IPS-NIHi11 (cell line): ENCODE results near the gene KCNK2.

ENCODE experiments used
- DNase-seq: peaks from one replicate; pipeline ENCODE4 v3.0.0; 2012; ENCODE audit warnings: mixed read lengths, low spot score

The KCNK2 gene

GRCh38 chr1:215256936-215257679 is 174.6 kb downstream of the KCNK2 start:
- DNase-seq: no peak

GRCh38 chr1:215260711-215261110 is 178.2 kb downstream of the KCNK2 start:
- no peak for DNase-seq

GRCh38 chr1:215262106-215262505 is 179.6 kb downstream of the KCNK2 start:
- DNase-seq: no peak

- no peak for DNase-seq
These were observed 181.1 kb downstream of the KCNK2 start for GRCh38 chr1:215263636-215264035.

- no peak for DNase-seq
These were observed 182.1 kb downstream of the KCNK2 start for GRCh38 chr1:215264649-215265048.

- no peak for DNase-seq
These were observed 185.0 kb downstream of the KCNK2 start for GRCh38 chr1:215267495-215267894.

- peak; percentile 59 for DNase-seq
These were observed 187.4 kb downstream of the KCNK2 start for GRCh38 chr1:215269955-215270354.

GRCh38 chr1:215273838-215274516 is 191.4 kb downstream of the KCNK2 start:
- DNase-seq: no peak

- no peak for DNase-seq
These were observed 194.0 kb downstream of the KCNK2 start for GRCh38 chr1:215276582-215276981.

GRCh38 chr1:215277532-215277931 is 195.0 kb downstream of the KCNK2 start:
- no peak for DNase-seq

- no peak for DNase-seq
These were observed 197.1 kb downstream of the KCNK2 start for GRCh38 chr1:215279682-215280081.

GRCh38 chr1:215282557-215282956 is 200.0 kb downstream of the KCNK2 start:
- no peak for DNase-seq

GRCh38 chr1:215285013-215285800 is 202.7 kb downstream of the KCNK2 start:
- no peak for DNase-seq
